ENCODE data around the gene TEKT1.
"Not testable (repeated sequence)": the region's sequence is repeated elsewhere in the genome, so short reads cannot be mapped to it uniquely, and the experiment has no call there.

The TEKT1 gene

GRCh38 chr17:6815775-6816174 lies 15.8 kb downstream of the TEKT1 start:
- no peak for DNase-seq (ENCODE audit: low read depth in 3 of 3)

- no peak for DNase-seq (ENCODE audit: low read depth in 3 of 3)
Measured at GRCh38 chr17:6812295-6812694, 19.2 kb downstream of the TEKT1 start.

GRCh38 chr17:6811510-6811909 lies 20.0 kb downstream of the TEKT1 start:
- DNase-seq (ENCODE audit: low read depth in 3 of 3): no peak

GRCh38 chr17:6800422-6801027 lies 31.0 kb downstream of the TEKT1 start:
- DNase-seq (ENCODE audit: low read depth in 3 of 3): peak in 1 of 3 experiments; percentile 22

GRCh38 chr17:6799738-6800137 lies 31.8 kb downstream of the TEKT1 start:
- DNase-seq (ENCODE audit: low read depth in 3 of 3): no peak

- no peak for DNase-seq (ENCODE audit: low read depth in 3 of 3)
Measured at GRCh38 chr17:6797718-6798351, 33.7 kb downstream of the TEKT1 start.

GRCh38 chr17:6796887-6797490 lies 34.5 kb downstream of the TEKT1 start:
- no peak for DNase-seq (ENCODE audit: low read depth in 3 of 3)

- DNase-seq (ENCODE audit: low read depth in 3 of 3): no peak
Measured at GRCh38 chr17:6796017-6796886, 35.3 kb downstream of the TEKT1 start.

- no peak for DNase-seq (ENCODE audit: low read depth in 3 of 3)
Measured at GRCh38 chr17:6793748-6794493, 37.6 kb downstream of the TEKT1 start.

- DNase-seq (ENCODE audit: low read depth in 3 of 3): no peak
Measured at GRCh38 chr17:6789146-6789545, 42.4 kb downstream of the TEKT1 start.

- DNase-seq (ENCODE audit: low read depth in 3 of 3): no peak
Measured at GRCh38 chr17:6787081-6787693, 44.3 kb downstream of the TEKT1 start.

GRCh38 chr17:6786618-6787017 lies 44.9 kb downstream of the TEKT1 start:
- DNase-seq (ENCODE audit: low read depth in 3 of 3): no peak

GRCh38 chr17:6782244-6782643 lies 49.3 kb downstream of the TEKT1 start:
- DNase-seq (ENCODE audit: low read depth in 3 of 3): no peak

GRCh38 chr17:6780886-6781285 lies 50.6 kb downstream of the TEKT1 start:
- DNase-seq (ENCODE audit: low read depth in 3 of 3): no peak

- DNase-seq (ENCODE audit: low read depth in 3 of 3): no peak
Measured at GRCh38 chr17:6780001-6780400, 51.5 kb downstream of the TEKT1 start.

GRCh38 chr17:6779411-6779810 lies 52.1 kb downstream of the TEKT1 start:
- DNase-seq (ENCODE audit: low read depth in 3 of 3): no peak

- no peak for DNase-seq (ENCODE audit: low read depth in 3 of 3)
Measured at GRCh38 chr17:6775871-6776405, 55.6 kb downstream of the TEKT1 start, which contains the start of gene FBXO39. TSS of gene FBXO39 (plus strand) at chr17:6776215. CDS start at chr17:6779869, 3,654 bp downstream.

GRCh38 chr17:6774906-6775305 lies 56.6 kb downstream of the TEKT1 start:
- DNase-seq (ENCODE audit: low read depth in 3 of 3): not testable (repeated sequence)

- no peak for DNase-seq (ENCODE audit: low read depth in 3 of 3)
Measured at GRCh38 chr17:6772016-6772415, 59.5 kb downstream of the TEKT1 start.

- DNase-seq (ENCODE audit: low read depth in 3 of 3): no peak
Measured at GRCh38 chr17:6768447-6768846, 63.1 kb downstream of the TEKT1 start.

GRCh38 chr17:6761779-6762178 lies 69.8 kb downstream of the TEKT1 start:
- no peak for DNase-seq (ENCODE audit: low read depth in 3 of 3)
